ENCODE measurements around the gene OR52A5.

GRCh38 chr11:5123802-5124521, 14.2 kb downstream of the OR52A5 start:
- TF ChIP-seq CTCF (optimal IDR thresholded peaks at IDR 0.05 in 1 of 3, IDR thresholded peaks at IDR 0.05 in 1 of 3, conservative IDR thresholded peaks at IDR 0.05 in 1 of 3; ENCODE audit: extremely low read depth in 1 of 3, insufficient read depth in 2 of 3, low read length in 3 of 3), result peak; percentile 73 to 79 (median 76)
- no peak for TF ChIP-seq EZH2 (IDR thresholded peaks at IDR 0.05; ENCODE audit: low read length)

Measured in keratinocyte (primary cell).